T-helper 1 cell treated with Interleukin-12 subunit alpha and Interleukin-12 subunit beta and Interleukin-4 antibody, amounts not matched to agents 30 ng/mL and 1 ng/mL, for 36 hours (primary cell): Measurements from ENCODE around the gene SLC30A9. TPM values are rescaled to one million over a fixed set of nuclear protein-coding genes. Genes with fewer than 3 reads are reported as not detected.

Experiments used
- intact Hi-C: fragments of 100-400 bp; cut with micrococcal nuclease; formaldehyde crosslinking; loops from one replicate; pipeline ENCODE4 v1.15.1; 2024
- total RNA-seq: library from RNA; stranded (reverse); gene quantifications from 2 replicates; pipeline ENCODE4 v1.2.3, GENCODE V29; 2022

Gene SLC30A9
- total RNA-seq, 1 donor from 2014 or later = 37.9 TPM

GRCh38 chr4:42133006-42133405 is 142.7 kb downstream of the SLC30A9 start:
- intact Hi-C loops = no loop called here

- intact Hi-C loops = no loop called here
These were observed 146.0 kb downstream of the SLC30A9 start for GRCh38 chr4:42136371-42136770.

Other genes with a start within 250 kb of the SLC30A9 start
- not detected in 2 replicates for gene PHOX2B, start 241.8 kb upstream of the SLC30A9 start, total RNA-seq
- gene TMEM33, start 55.1 kb upstream of the SLC30A9 start, total RNA-seq = 69.9 and 71.1 TPM in 2 replicates
- gene DCAF4L1, start 8.8 kb upstream of the SLC30A9 start, total RNA-seq = 0.32 TPM in 2 replicates
- gene BEND4, start 162.1 kb downstream of the SLC30A9 start, total RNA-seq = 0.34 and 0.37 TPM in 2 replicates